Activated T-cell treated with anti-CD3 and anti-CD28 coated beads, Interleukin-2, amount 50 U/mL, for 1 hour (primary cell): ENCODE data around the gene HIVEP1.
"Not testable (repeated sequence)": the region's sequence is repeated elsewhere in the genome, so short reads cannot be mapped to it uniquely, and the experiment has no call there.

Source experiments
- DNase-seq: peaks from one replicate; pipeline ENCODE4 v3.0.0-alpha.2; 2020

Gene HIVEP1

GRCh38 chr6:12092762-12093161 lies 80.7 kb downstream of the HIVEP1 start:
- no peak for DNase-seq

DNA sequence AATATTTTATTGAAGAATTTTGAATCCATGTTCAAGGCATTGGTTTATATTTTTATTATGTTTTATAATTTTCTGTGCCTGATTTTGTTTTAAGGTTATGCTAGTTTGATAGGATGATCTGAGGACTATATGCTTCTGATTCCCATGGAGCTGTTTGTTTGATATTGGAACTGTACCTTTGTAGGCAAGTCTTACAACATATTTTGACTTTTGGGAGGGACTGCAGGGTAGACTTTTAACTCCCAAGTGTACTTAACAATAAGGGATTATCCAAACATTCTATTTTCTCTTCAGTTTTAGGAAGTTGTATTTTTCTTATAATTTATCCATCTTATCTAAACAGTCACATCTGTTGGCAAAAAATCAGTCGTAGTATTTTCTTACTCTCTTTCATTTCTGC lies 82.6 kb downstream of the HIVEP1 start:
- DNase-seq: no peak

DNA sequence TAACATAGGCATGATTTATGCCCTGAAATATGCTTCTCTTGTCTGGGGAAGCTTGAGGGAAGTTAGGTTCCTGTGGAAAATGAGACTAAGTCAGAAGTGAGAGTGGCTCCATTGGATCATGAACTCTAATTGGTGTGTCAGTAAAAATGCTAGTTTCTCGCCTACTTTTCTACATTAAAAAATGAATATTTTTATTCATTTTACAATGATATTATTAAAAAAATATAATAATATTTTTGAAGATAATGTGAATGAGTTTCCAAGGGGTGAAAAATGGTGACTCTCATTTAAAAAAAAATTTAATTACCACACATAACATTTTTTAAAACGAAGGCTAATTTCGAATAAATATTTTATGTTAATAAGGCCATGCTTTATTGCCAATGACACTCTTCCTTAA lies 84.2 kb downstream of the HIVEP1 start:
- no peak for DNase-seq

- DNase-seq: no peak
Observed at GRCh38 chr6:12097791-12098190, 85.7 kb downstream of the HIVEP1 start.

DNA sequence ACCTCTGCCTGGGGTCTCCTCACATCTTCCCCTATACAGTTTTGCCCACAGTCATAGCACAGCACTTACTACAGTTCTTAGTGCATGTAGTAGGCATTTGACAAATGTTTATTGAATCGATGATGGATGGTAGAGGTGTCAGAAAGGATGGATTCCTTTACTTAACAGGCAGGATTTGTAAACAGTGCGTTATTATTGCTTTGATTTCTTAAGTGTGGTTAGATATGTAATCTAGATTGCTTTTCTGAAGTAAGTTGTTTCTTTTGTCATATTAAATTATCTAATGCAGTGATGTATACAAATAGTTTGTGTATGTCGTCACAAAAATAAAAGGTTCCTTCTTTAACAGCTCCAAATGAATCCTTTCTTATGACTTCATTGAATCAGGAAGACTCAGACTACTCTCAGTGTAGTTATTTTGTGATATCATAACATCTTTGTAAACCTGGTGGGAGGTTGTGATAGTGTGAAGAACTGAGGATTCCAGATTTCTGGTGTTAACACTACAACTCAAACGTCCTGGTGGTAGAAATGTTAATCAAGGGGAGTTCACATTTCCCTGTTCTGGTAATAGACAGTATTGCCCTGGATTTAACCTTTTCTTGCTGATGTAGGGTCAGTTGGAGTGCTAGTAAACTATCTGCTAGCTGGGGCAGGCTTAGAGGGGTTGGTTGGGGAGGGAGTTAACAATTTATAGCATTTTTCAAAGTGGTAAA lies 87.7 kb downstream of the HIVEP1 start:
- no peak for DNase-seq

DNA sequence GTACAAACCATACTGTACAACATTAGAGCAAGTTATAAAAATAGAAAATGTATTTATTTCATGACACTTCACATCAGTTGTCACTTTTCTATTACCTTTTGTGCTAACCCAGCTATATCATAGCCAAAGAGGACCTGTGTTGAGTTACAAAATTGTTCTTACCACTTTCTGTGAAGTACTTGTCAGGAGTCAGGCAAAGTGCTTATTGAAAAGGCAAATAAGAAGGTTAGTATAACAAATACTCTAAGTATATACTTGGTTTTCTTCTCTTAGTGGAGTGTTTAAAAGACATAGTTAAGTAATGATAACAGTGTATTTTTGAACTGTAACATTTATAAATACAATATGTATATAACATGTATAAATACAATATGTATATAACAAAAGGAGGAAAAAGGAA lies 88.9 kb downstream of the HIVEP1 start:
- DNase-seq: no peak

DNA sequence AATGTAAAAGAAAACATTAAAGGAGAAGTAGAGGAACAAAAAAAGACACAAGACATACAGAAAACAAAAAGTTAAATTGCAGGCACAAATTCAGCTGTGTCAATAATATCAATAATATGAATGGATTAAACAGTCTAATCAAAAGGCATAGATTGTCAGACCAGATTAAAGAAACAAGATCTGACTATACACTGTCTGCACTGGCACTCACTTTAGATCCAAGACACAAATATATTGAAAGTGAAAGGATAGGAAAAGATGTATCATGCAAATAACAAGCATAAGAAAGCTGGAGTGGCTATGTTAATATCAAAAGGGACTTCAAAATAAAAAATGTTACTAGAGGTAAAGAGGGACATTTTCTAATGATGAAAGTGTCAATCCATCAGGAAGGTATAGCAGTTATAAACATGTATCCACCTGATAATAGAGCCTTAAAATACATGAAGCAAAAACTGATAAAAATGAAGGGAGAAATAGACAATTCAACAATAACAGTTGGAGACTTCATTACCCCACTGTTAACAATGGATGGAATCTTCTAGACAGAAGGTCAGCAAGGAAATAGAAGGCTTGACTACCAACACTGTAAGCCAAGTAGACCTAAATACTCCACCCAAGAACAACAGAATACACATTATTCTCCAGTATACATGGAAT lies 89.7 kb downstream of the HIVEP1 start:
- no peak for DNase-seq

- no peak for DNase-seq
Observed at GRCh38 chr6:12102350-12102749, 90.2 kb downstream of the HIVEP1 start.

DNA sequence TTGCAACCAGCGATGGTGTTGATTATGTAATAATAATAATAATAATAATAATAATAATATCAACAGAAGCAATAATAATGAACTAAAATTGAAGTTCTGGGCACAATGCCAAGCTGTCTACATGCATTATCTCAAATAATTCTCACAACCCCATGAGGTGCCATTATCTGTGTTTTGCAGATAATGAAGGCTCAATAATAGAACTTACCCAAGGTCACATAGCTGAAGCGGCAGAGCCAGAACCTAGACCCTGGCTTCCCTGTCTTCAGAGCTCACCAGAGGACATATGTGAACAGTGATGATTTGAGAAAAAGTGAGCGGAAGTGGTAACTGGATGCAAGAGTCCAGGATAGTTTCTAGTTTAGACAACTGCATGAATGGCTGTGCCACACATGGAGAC lies 91.0 kb downstream of the HIVEP1 start:
- no peak for DNase-seq

DNA sequence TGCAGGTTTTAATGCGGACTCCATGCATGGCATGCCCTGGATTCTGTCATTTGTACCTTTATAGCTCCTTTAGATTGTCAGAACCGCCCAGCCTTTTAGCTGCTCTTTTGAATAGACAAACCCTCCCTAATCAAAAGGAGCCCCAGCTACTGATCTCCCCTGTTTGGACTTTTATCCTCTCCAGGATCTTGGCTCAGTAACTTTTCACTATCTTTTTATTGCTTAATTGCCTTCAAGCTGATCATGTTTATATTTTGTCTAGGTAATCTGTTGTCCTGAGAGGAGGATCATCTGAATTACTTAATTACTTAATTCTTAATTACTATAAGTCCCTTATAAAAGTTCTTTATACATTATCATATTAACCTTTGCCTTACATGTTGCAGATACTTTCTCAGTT lies 93.2 kb downstream of the HIVEP1 start:
- no peak for DNase-seq

DNA sequence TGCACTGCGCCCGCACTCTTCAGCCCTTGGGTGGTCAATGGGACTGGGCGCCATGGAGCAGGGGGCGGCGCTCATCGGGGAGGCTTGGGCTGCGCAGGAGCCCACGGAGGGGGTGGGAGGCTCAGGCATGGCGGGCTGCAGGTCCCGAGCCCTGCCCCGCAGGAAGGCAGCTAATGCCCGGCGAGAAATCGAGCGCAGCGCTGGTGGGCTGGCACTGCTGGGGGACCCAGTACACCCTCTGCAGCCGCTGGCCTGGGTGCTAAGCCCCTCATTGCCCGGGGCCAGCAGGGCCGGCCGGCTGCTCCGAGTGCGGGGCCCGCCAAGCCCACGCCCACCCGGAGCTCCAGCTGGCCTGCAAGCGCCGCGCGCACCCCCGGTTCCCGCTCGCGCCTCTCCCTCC lies 96.3 kb downstream of the HIVEP1 start:
- not testable (repeated sequence) for DNase-seq

DNA sequence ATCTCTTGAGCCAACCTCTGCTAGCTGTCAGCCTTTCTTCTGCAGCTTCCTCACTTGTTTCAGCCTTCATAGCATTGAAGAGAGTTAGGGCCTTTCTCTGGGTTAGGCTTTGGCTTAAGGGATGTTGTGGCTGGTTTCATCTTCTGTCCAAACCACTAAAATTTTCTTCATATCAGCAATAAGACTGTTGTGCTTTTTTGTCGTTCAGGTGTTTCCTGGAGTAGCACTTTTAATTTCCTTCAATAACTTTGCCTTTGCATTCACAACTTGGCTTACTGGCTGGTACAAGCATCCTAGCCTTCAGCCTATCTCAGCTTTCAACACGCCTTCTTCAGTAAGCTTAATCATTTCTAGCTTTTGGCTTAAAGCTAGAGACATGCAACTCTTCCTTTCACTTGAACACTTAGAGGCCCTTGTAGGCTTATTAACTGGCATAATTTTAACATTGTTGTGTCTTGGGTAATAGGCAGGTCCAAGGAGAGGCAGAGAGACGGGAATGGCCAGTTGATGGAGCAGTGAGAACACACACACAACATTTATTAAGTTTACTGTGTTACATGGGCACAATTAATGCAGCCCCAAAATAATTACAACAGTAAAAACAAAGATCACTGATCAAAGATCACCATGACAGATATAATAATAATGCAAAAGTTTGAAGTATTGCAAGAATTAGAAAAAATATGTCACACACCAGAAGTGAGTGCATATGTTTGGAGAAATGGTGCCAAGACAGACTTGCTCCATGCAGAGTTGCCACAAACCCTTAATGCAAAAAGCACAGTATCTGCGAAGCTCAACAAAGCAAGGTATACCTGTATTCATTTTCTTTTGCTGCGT lies 98.6 kb downstream of the HIVEP1 start:
- DNase-seq: no peak

GRCh38 chr6:12111363-12111670 lies 99.2 kb downstream of the HIVEP1 start:
- no peak for DNase-seq

- no peak for DNase-seq
Observed at GRCh38 chr6:12112540-12113189, 100.6 kb downstream of the HIVEP1 start.

GRCh38 chr6:12113190-12113577 lies 101.1 kb downstream of the HIVEP1 start:
- no peak for DNase-seq

DNA sequence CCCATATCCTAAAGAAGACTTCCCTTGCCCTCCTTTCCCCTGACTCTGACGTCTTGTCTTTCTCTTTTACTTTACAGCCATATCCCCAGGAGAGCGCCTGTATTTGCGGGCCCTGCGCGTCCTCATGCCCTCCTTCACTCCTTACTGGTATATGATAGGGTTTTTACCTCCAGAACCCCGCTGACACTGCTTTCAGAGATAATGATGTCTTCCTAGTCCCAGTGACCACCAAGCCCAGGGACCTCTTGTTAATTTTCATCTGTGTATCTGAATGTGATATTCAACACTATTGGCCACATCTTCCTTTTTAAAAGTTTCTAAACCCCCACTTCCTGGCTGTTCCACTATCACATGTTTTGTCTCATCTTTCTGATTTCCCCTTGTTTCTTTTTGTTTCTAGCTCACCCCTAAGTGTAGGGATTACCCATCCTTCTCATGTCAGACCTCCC lies 102.0 kb downstream of the HIVEP1 start:
- DNase-seq: no peak

GRCh38 chr6:12115001-12115400 lies 102.9 kb downstream of the HIVEP1 start:
- DNase-seq: no peak

DNA sequence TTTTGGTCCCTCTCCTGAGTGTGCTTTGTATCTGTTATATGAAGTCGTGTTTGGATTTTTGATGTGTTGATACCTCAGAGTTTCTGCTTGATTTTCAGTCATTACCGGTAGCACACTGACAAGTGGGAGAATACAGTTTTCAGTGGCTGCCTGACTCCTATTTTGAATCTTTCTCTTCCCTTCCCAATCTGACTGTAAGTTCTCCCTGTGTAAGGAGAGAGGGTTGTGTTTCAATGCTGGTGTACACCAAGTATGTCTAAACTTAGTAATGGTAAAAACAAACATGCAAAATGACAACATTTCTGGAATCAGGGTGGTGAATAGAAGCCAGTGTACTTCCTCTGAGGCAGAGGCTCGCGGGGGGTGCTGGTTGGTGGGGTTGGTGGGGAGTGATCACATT lies 103.4 kb downstream of the HIVEP1 start:
- no peak for DNase-seq

DNA sequence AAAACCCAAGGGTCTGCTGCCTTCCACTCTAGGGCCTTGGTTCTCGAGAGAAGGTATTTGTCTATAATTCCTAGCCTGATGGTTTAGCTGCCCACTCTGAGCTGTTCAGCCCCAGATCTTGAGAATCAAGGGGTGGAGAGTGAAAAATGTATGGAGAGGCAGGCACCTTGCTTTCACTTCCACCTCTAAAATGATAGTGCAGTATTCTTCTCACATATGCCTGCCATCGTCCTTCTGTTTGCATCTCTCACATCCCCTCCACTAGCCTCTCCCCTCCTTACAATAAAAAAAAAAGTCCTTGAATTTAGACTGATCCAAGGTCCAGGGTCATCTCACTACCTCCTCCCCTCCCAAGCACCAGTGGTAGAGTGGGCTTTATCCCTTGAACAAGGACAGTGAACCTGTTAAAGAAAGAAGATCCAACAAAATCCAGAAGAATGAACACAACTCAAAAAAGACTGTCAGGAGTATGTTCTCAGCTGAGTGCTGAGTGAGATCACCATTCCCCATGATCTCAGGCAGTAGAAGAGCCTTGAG lies 104.2 kb downstream of the HIVEP1 start:
- no peak for DNase-seq

- DNase-seq: no peak
Observed at GRCh38 chr6:12116978-12117377, 104.9 kb downstream of the HIVEP1 start.

GRCh38 chr6:12118607-12119006 lies 106.5 kb downstream of the HIVEP1 start:
- no peak for DNase-seq

DNA sequence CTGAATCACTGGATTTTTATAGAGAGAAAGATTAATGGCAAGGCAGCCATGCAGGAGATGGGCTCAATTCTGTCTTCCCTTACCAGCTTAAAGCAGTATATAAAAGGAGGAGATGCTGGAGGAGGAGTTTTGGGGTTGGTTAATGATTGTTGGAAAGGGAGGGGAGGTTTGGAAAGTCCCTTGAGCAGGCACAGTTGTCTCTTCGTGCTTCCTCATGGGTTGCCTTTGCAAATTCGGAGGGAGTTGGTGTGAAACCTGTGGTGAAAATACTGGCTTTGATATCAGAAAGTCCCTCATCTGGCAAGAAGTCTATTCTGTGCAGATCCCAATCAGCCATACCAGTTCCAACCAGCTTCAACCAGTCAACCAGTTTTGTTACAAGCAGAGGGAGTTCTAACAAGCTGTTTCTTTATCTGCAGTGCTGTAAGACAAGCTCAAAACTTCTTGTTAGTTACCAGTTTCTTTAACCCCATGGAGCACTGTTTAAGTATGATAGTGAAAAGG lies 107.0 kb downstream of the HIVEP1 start:
- DNase-seq: no peak

- no peak for DNase-seq
Observed at GRCh38 chr6:12125396-12125795, 113.3 kb downstream of the HIVEP1 start.
